Endothelial cell of umbilical vein (primary cell): ENCODE measurements around the gene U2AF2.

ENCODE experiments used
- CTCF ChIP-seq, 2 donors: IDR thresholded peaks; 1 replicate in 1 of 2; 2 replicates in 1 of 2; pipeline ENCODE4 v1.5.1; 2011; ENCODE audit warnings: low read length in 2 of 2, mild to moderate bottlenecking in 2 of 2, moderate library complexity in 2 of 2, control low read depth in 1 of 2, inconsistent platforms in 1 of 2, low read depth in 1 of 2; ENCODE audit not compliant: insufficient read depth in 1 of 2; ENCODE audit errors: extremely low read depth in 1 of 2
- EZH2 ChIP-seq: IDR thresholded peaks from 2 replicates; pipeline ENCODE4 v1.6.1; 2012; ENCODE audit warnings: borderline replicate concordance, low read depth, mild to moderate bottlenecking, moderate library complexity, low read length, inconsistent platforms; ENCODE audit not compliant: severe bottlenecking
- FOS ChIP-seq: IDR thresholded peaks from 2 replicates; pipeline ENCODE4 v1.6.1; 2011; ENCODE audit warnings: mild to moderate bottlenecking, low read length, moderate library complexity, borderline replicate concordance; ENCODE audit not compliant: insufficient read depth
- JUN ChIP-seq: IDR thresholded peaks from 2 replicates; pipeline ENCODE4 v1.6.1; 2011; ENCODE audit warnings: borderline replicate concordance, low read depth; ENCODE audit not compliant: insufficient read length, insufficient read depth
- MAX ChIP-seq: IDR thresholded peaks from 2 replicates; pipeline ENCODE4 v1.6.1; 2011; ENCODE audit not compliant: insufficient read depth, insufficient read length
- MYC ChIP-seq: IDR thresholded peaks from one replicate; pipeline ENCODE4 v1.6.1; 2011; ENCODE audit warnings: mild to moderate bottlenecking, low read depth, low read length
- POLR2A ChIP-seq: IDR thresholded peaks from 2 replicates; pipeline ENCODE4 v1.6.1; 2012; ENCODE audit warnings: low read depth, mild to moderate bottlenecking, control low read depth, low read length
- POLR2AphosphoS5 ChIP-seq: IDR thresholded peaks from 2 replicates; pipeline ENCODE4 v1.6.1; 2012; ENCODE audit warnings: low read depth, mild to moderate bottlenecking, control low read depth, low read length, moderate library complexity; ENCODE audit not compliant: insufficient read depth

- TF ChIP-seq CTCF (IDR thresholded peaks at IDR 0.05; ENCODE audit: extremely low read depth in 1 of 2, insufficient read depth in 1 of 2, low read depth in 1 of 2, low read length in 2 of 2) = no peak
- no peak for TF ChIP-seq MAX
- no peak for TF ChIP-seq POLR2A
- TF ChIP-seq EZH2 = no peak
- no peak for TF ChIP-seq POLR2AphosphoS5
- TF ChIP-seq MYC = no peak
- TF ChIP-seq JUN = no peak
- no peak for TF ChIP-seq FOS
Observed at GRCh38 chr19:55702131-55702627, 47.3 kb downstream of the U2AF2 start.
